HFFc6 (cell line): ENCODE results near the gene FAM131A. TPM values are rescaled to one million over a fixed set of nuclear protein-coding genes. Genes with fewer than 3 reads are reported as not detected.

Experiments
- DNase-seq: peaks from one replicate; pipeline ENCODE4 v3.0.0-alpha.2; 2018
- H3K27ac Mint-ChIP-seq: 2 replicates; pipeline ENCODE4 v1.8.0; 2020; ENCODE audit warnings: mild to moderate bottlenecking, mixed read lengths
- H3K27me3 Mint-ChIP-seq: 2 replicates; pipeline ENCODE4 v1.8.0; 2021; ENCODE audit warnings: mild to moderate bottlenecking, moderate library complexity, mixed read lengths; ENCODE audit not compliant: insufficient read depth
- H3K36me3 Mint-ChIP-seq: 2 replicates; pipeline ENCODE4 v1.8.0; 2021; ENCODE audit warnings: low read depth, mixed read lengths
- H3K4me1 Mint-ChIP-seq: 2 replicates; pipeline ENCODE4 v1.8.0; 2020; ENCODE audit warnings: low read depth, mixed read lengths
- H3K4me3 Mint-ChIP-seq: 2 replicates; pipeline ENCODE4 v1.8.0; 2020; ENCODE audit warnings: mild to moderate bottlenecking, moderate library complexity, mixed read lengths
- H3K9me3 Mint-ChIP-seq: 2 replicates; pipeline ENCODE4 v1.8.0; 2020; ENCODE audit warnings: mild to moderate bottlenecking, mixed read lengths
- long read RNA-seq: library from polyadenylated mRNA; unstranded; transcript quantifications from one replicate; pipeline ENCODE4 v2.0.0, GENCODE V29; 2019
- total RNA-seq, 6 experiments: library from RNA; stranded (reverse); fragmentation: NEBNext Ultra II Directional; extraction: Animal tissue kit (Norgen Biotek cat#: 25700); gene quantifications; 2 replicates in 1 of 6; 3 replicates in 5 of 6; pipeline ENCODE4 v1.2.3, GENCODE V29; 2021
- TF ChIP-seq, protein P1 (sequence below): fragments of 200-600 bp; sonication (generic); IDR thresholded peaks from 2 replicates; pipeline ENCODE4 v1.5.0; 2021; ENCODE audit warnings: antibody characterized with exemption, mild to moderate bottlenecking

FAM131A gene, protein sequence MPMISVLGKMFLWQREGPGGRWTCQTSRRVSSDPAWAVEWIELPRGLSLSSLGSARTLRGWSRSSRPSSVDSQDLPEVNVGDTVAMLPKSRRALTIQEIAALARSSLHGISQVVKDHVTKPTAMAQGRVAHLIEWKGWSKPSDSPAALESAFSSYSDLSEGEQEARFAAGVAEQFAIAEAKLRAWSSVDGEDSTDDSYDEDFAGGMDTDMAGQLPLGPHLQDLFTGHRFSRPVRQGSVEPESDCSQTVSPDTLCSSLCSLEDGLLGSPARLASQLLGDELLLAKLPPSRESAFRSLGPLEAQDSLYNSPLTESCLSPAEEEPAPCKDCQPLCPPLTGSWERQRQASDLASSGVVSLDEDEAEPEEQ
- 10 to 100 TPM; 11.2 to 13.6 (median 11.9) TPM for total RNA-seq
- long read RNA-seq, partial matches to known transcripts, result 0 of 9 reads
- long read RNA-seq, other reads (novel, unspliced or antisense), result 4 of 9 reads

DNA sequence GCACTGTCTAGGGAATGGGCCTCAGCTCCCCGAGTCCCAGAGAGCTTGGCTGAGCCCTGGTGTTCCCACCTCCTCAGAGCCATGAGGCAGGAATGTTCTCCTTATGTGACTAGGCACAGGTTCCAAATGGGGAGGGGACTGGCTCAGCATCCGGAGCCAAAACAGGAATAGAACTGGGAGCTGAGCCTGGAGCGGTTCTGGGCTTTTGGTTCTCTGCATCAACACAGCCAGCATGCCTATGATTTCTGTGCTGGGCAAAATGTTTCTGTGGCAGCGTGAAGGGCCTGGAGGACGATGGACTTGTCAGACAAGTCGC is at the start of gene FAM131A:
Gene FAM131A, plus strand, starts transcription at position 202 of the 316 bp plus-strand sequence. Its CDS starts 31 bp downstream, at position 233.
- DNase-seq, result peak; percentile 12
- peaks cover 78% of the 10 kb centered on the region for H3K4me1 Mint-ChIP-seq
- peaks cover 44% of the 10 kb centered on the region for H3K36me3 Mint-ChIP-seq
- H3K4me3 Mint-ChIP-seq, result peak within 1 kb of the TSS; percentile 87
- TF ChIP-seq, protein P1, sequence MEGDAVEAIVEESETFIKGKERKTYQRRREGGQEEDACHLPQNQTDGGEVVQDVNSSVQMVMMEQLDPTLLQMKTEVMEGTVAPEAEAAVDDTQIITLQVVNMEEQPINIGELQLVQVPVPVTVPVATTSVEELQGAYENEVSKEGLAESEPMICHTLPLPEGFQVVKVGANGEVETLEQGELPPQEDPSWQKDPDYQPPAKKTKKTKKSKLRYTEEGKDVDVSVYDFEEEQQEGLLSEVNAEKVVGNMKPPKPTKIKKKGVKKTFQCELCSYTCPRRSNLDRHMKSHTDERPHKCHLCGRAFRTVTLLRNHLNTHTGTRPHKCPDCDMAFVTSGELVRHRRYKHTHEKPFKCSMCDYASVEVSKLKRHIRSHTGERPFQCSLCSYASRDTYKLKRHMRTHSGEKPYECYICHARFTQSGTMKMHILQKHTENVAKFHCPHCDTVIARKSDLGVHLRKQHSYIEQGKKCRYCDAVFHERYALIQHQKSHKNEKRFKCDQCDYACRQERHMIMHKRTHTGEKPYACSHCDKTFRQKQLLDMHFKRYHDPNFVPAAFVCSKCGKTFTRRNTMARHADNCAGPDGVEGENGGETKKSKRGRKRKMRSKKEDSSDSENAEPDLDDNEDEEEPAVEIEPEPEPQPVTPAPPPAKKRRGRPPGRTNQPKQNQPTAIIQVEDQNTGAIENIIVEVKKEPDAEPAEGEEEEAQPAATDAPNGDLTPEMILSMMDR, result no peak
- H3K27ac Mint-ChIP-seq, result peak within 1 kb of the TSS; percentile 97
- peaks cover 26% of the 10 kb centered on the region for H3K27me3 Mint-ChIP-seq
- H3K9me3 Mint-ChIP-seq, result no peaks in the 10 kb centered on the region

DNA sequence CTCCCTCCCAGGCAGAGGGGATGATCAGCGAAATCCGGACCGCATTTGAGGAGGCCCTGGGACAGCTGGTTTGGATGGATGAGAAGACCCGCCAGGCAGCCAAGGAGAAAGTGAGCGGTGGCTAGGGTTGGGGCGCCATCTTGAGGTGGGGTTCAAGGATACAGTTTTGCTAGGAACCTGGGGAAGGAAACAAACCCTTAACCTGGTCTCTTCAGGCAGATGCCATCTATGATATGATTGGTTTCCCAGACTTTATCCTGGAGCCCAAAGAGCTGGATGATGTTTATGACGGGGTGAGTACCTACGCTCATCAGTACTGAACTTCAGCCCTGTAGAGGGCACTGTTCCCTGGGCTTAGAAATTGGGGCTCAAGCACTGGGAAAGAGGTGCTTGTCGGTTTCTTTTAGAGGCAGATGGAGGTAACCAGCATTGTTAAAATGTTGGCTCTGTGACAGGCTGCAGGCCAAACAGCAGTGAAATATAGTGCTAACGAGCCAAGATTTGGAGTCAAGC is 47.9 kb upstream of the FAM131A start:
- H3K36me3 Mint-ChIP-seq, result no peaks in the 10 kb centered on the region
- H3K4me1 Mint-ChIP-seq, result no peaks in the 10 kb centered on the region
- no peaks in the 10 kb centered on the region for H3K9me3 Mint-ChIP-seq
- TF ChIP-seq, protein P1, result peak; percentile 85
- H3K27me3 Mint-ChIP-seq, result peaks cover 29% of the 10 kb centered on the region
- H3K27ac Mint-ChIP-seq, result no peak overlapping the region
- DNase-seq, result peak; percentile 27
- no peak overlapping the region for H3K4me3 Mint-ChIP-seq

DNA sequence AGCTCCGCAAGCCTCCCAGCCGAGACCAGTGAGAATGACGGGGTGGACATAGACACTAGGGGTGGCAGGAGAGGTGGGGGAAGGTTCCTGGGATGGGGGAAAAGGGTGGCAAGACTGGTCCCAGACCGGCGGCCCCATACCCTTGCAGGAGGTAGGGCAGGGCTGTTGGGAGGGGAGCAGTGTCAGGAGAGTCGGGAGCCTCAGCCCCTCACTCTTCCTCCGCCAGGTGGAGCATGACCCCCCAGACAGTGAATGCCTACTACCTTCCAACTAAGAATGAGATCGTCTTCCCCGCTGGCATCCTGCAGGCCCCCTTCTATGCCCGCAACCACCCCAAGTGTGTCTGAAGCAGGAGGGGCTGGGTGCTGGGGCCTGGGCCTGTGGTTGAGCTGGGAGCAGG is 47.1 kb upstream of the FAM131A start:
- H3K36me3 Mint-ChIP-seq, result no peaks in the 10 kb centered on the region
- no peaks in the 10 kb centered on the region for H3K4me1 Mint-ChIP-seq
- no peak overlapping the region for H3K4me3 Mint-ChIP-seq
- no peak overlapping the region for H3K27ac Mint-ChIP-seq
- TF ChIP-seq, protein P1, result no peak
- no peak for DNase-seq
- H3K27me3 Mint-ChIP-seq, result peaks cover 31% of the 10 kb centered on the region
- no peaks in the 10 kb centered on the region for H3K9me3 Mint-ChIP-seq

DNA sequence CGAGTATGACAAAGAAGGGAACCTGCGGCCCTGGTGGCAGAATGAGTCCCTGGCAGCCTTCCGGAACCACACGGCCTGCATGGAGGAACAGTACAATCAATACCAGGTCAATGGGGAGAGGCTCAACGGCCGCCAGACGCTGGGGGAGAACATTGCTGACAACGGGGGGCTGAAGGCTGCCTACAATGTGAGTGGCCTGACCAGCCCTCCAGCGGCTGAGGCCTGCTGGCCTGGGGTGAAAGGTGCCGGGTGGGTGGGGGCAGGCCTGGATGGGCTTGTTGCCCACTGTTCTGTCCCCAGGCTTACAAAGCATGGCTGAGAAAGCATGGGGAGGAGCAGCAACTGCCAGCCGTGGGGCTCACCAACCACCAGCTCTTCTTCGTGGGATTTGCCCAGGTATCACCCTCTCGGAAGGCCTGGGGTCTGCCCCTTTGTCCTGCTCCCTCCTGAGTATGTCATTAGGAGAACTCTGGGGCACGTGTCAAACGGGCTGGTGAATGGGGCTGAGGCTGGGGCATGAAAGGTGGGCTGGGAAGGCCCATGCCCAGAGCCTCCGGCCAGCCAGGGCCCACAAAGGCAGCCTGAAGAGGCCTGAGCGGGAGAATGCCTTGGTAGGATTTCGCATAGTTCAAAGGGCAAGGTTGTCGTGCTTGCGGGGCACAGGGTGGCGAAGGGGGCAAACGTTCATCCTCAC is 46.2 kb upstream of the FAM131A start:
- H3K4me1 Mint-ChIP-seq, result no peaks in the 10 kb centered on the region
- H3K36me3 Mint-ChIP-seq, result no peaks in the 10 kb centered on the region
- no peak overlapping the region for H3K4me3 Mint-ChIP-seq
- DNase-seq, result no peak
- peaks cover 28% of the 10 kb centered on the region for H3K27me3 Mint-ChIP-seq
- TF ChIP-seq, protein P1, result no peak
- no peak overlapping the region for H3K27ac Mint-ChIP-seq
- no peaks in the 10 kb centered on the region for H3K9me3 Mint-ChIP-seq

DNA sequence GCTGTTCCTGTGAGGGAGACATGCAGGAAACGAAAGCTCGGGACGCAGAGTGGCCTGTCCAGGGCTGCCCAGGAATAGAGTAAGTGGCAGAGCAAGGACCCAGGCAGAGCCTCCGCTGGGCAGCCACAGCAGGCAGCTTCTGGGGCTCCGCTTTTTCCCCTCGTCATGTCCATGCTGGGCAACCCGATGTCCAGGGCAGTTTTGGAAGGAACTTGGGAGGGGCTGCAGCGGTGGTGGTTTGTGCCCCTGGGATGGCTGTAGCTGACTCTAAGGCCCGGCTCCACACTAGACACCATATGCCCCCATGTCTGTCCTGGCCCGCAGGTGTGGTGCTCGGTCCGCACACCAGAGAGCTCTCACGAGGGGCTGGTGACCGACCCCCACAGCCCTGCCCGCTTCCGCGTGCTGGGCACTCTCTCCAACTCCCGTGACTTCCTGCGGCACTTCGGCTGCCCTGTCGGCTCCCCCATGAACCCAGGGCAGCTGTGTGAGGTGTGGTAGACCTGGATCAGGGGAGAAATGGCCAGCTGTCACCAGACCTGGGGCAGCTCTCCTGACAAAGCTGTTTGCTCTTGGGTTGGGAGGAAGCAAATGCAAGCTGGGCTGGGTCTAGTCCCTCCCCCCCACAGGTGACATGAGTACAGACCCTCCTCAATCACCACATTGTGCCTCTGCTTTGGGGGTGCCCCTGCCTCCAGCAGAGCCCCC is 45.5 kb upstream of the FAM131A start:
- Mint-ChIP-seq H3K36me3 (no peaks in the 10 kb centered on the region), H3K4me3 (no peak overlapping the region), H3K27me3 (peaks cover 21% of the 10 kb centered on the region), H3K27ac (no peak overlapping the region), H3K4me1 (no peaks in the 10 kb centered on the region), H3K9me3 (no peaks in the 10 kb centered on the region)
- no peak for DNase-seq
- TF ChIP-seq, protein P1, result no peak
